Skeletal muscle cell (primary cell): Measurements from ENCODE around the gene GRID2.

Source experiments
- DNase-seq: peaks from one replicate; pipeline ENCODE4 v3.0.0-alpha.2; 2010; ENCODE audit warnings: low read depth
- H3K4me3 ChIP-seq: 2 replicates; pipeline ENCODE4 v1.5.1; 2011; ENCODE audit warnings: low read depth, mild to moderate bottlenecking, control low read depth, low read length, moderate library complexity

Gene GRID2

GRCh38 chr4:92304121-92304520 lies 355 bp downstream of the GRID2 start:
- no peak for DNase-seq
- peak overlapping the region; percentile 52 for H3K4me3 ChIP-seq

GRCh38 chr4:92304606-92305005 lies 840 bp downstream of the GRID2 start:
- peak overlapping the region; percentile 52 for H3K4me3 ChIP-seq
- DNase-seq: no peak

- peak overlapping the region; percentile 52 for H3K4me3 ChIP-seq
Observed at GRCh38 chr4:92305148-92305877, 1.5 kb downstream of the GRID2 start.

GRCh38 chr4:92305878-92306520 lies 2.2 kb downstream of the GRID2 start:
- peak overlapping the region; percentile 52 for H3K4me3 ChIP-seq
- DNase-seq: no peak

More at GRCh38 chr4:92305148-92305877, 1.5 kb downstream of the GRID2 start:
- DNase-seq: peak; percentile 20

- no peak for DNase-seq
- no peak overlapping the region for H3K4me3 ChIP-seq
Observed at GRCh38 chr4:92307181-92307580, 3.4 kb downstream of the GRID2 start.

- DNase-seq: no peak
- no peak overlapping the region for H3K4me3 ChIP-seq
Observed at GRCh38 chr4:92307866-92308265, 4.1 kb downstream of the GRID2 start.

- no peak for DNase-seq
- H3K4me3 ChIP-seq: no peak overlapping the region
Observed at GRCh38 chr4:92317047-92317446, 13.3 kb downstream of the GRID2 start.

GRCh38 chr4:92328095-92328494 lies 24.3 kb downstream of the GRID2 start:
- no peak overlapping the region for H3K4me3 ChIP-seq
- no peak for DNase-seq

- DNase-seq: peak; percentile 8
- no peak overlapping the region for H3K4me3 ChIP-seq
Observed at GRCh38 chr4:92333016-92333415, 29.2 kb downstream of the GRID2 start.

GRCh38 chr4:92334716-92335350 lies 31.1 kb downstream of the GRID2 start:
- DNase-seq: peak; percentile 6
- no peak overlapping the region for H3K4me3 ChIP-seq

- no peak overlapping the region for H3K4me3 ChIP-seq
- DNase-seq: no peak
Observed at GRCh38 chr4:92339676-92340075, 35.9 kb downstream of the GRID2 start.

GRCh38 chr4:92344216-92344615 lies 40.5 kb downstream of the GRID2 start:
- no peak for DNase-seq
- H3K4me3 ChIP-seq: no peak overlapping the region

- H3K4me3 ChIP-seq: no peak overlapping the region
- no peak for DNase-seq
Observed at GRCh38 chr4:92346289-92346688, 42.5 kb downstream of the GRID2 start.

GRCh38 chr4:92357966-92358365 lies 54.2 kb downstream of the GRID2 start:
- no peak overlapping the region for H3K4me3 ChIP-seq
- no peak for DNase-seq

- no peak for DNase-seq
- H3K4me3 ChIP-seq: no peak overlapping the region
Observed at GRCh38 chr4:92359491-92359890, 55.7 kb downstream of the GRID2 start.

GRCh38 chr4:92362028-92362427 lies 58.3 kb downstream of the GRID2 start:
- no peak for DNase-seq
- H3K4me3 ChIP-seq: no peak overlapping the region

GRCh38 chr4:92368653-92369052 lies 64.9 kb downstream of the GRID2 start:
- no peak overlapping the region for H3K4me3 ChIP-seq
- DNase-seq: no peak

GRCh38 chr4:92381616-92382015 lies 77.8 kb downstream of the GRID2 start:
- H3K4me3 ChIP-seq: no peak overlapping the region
- DNase-seq: peak; percentile 43

GRCh38 chr4:92382128-92382527 lies 78.4 kb downstream of the GRID2 start:
- DNase-seq: no peak
- no peak overlapping the region for H3K4me3 ChIP-seq

GRCh38 chr4:92387459-92388069 lies 83.8 kb downstream of the GRID2 start:
- DNase-seq: peak; percentile 13
- H3K4me3 ChIP-seq: no peak overlapping the region
